ENCODE data around the gene SGMS1.
"Not testable (repeated sequence)": the region's sequence is repeated elsewhere in the genome, so short reads cannot be mapped to it uniquely, and the experiment has no call there.

DNA sequence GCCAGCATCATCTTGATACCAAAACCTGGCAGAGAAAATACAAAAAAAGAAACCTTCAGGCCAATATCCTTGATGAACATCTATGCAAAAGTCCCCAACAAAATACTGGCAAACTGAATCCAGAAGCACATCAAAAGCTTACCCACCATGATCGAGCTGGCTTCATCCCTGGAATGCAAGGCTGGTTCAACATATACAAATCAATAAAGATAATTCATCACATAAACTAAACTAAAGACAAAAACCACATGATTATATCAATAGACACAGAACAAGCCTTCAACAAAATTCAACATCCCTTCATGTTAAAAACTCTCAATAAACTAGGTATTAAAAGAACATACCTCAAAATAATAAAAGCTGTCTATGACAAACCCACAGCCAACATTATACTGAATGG lies 139.2 kb downstream of the SGMS1 start:
- TF ChIP-seq, protein P1, sequence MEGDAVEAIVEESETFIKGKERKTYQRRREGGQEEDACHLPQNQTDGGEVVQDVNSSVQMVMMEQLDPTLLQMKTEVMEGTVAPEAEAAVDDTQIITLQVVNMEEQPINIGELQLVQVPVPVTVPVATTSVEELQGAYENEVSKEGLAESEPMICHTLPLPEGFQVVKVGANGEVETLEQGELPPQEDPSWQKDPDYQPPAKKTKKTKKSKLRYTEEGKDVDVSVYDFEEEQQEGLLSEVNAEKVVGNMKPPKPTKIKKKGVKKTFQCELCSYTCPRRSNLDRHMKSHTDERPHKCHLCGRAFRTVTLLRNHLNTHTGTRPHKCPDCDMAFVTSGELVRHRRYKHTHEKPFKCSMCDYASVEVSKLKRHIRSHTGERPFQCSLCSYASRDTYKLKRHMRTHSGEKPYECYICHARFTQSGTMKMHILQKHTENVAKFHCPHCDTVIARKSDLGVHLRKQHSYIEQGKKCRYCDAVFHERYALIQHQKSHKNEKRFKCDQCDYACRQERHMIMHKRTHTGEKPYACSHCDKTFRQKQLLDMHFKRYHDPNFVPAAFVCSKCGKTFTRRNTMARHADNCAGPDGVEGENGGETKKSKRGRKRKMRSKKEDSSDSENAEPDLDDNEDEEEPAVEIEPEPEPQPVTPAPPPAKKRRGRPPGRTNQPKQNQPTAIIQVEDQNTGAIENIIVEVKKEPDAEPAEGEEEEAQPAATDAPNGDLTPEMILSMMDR (IDR thresholded peaks at IDR 0.05; ENCODE audit: low read length), result not testable (repeated sequence)
- TF ChIP-seq EZH2 (IDR thresholded peaks at IDR 0.05; ENCODE audit: borderline replicate concordance, low read length), result not testable (repeated sequence)

All from OCI-LY1 (cell line).